SK-N-SH treated with all-trans-retinoic acid at 6 μM for 48 hours (cell line): ENCODE data around the gene ZNF460.

Source experiments
- BACH2 ChIP-seq: fragments of 250-450 bp; sonication (Bioruptor Pico); IDR thresholded peaks from 2 replicates; pipeline ENCODE4 v1.9.0; 2021; ENCODE audit warnings: mild to moderate bottlenecking, borderline replicate concordance
- ESRRG ChIP-seq: fragments of 250-450 bp; sonication (Bioruptor Pico); IDR thresholded peaks from 2 replicates; pipeline ENCODE4 v1.6.1; 2021; ENCODE audit warnings: mild to moderate bottlenecking
- GLIS3 ChIP-seq: fragments of 250-450 bp; sonication (Bioruptor Pico); IDR thresholded peaks from 2 replicates; pipeline ENCODE4 v1.5.0; 2020; ENCODE audit warnings: mild to moderate bottlenecking, moderate library complexity
- ISL1 ChIP-seq: fragments of 250-450 bp; sonication (Bioruptor Pico); IDR thresholded peaks from 2 replicates; pipeline ENCODE4 v2.1.2; 2022; ENCODE audit warnings: mild to moderate bottlenecking, moderate library complexity
- TF ChIP-seq, protein P1 (sequence below): fragments of 250-450 bp; sonication (Bioruptor Pico); IDR thresholded peaks from 2 replicates; pipeline ENCODE4 v1.8.0; 2020; ENCODE audit warnings: mild to moderate bottlenecking, moderate library complexity, borderline replicate concordance

- no peak for TF ChIP-seq ISL1 (CRISPR knock-in tag)
- TF ChIP-seq, protein P1, sequence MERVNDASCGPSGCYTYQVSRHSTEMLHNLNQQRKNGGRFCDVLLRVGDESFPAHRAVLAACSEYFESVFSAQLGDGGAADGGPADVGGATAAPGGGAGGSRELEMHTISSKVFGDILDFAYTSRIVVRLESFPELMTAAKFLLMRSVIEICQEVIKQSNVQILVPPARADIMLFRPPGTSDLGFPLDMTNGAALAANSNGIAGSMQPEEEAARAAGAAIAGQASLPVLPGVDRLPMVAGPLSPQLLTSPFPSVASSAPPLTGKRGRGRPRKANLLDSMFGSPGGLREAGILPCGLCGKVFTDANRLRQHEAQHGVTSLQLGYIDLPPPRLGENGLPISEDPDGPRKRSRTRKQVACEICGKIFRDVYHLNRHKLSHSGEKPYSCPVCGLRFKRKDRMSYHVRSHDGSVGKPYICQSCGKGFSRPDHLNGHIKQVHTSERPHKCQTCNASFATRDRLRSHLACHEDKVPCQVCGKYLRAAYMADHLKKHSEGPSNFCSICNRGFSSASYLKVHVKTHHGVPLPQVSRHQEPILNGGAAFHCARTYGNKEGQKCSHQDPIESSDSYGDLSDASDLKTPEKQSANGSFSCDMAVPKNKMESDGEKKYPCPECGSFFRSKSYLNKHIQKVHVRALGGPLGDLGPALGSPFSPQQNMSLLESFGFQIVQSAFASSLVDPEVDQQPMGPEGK (CRISPR knock-in tag), result no peak
- no peak for TF ChIP-seq GLIS3
- TF ChIP-seq BACH2 (CRISPR knock-in tag), result no peak
- no peak for TF ChIP-seq ESRRG (CRISPR knock-in tag)
These were observed 31.6 kb upstream of the ZNF460 start for GRCh38 chr19:57248646-57249045.
